Measurements from ENCODE around the gene DACT1.
"Not testable (repeated sequence)": the region's sequence is repeated elsewhere in the genome, so short reads cannot be mapped to it uniquely, and the experiment has no call there.

Gene DACT1, protein sequence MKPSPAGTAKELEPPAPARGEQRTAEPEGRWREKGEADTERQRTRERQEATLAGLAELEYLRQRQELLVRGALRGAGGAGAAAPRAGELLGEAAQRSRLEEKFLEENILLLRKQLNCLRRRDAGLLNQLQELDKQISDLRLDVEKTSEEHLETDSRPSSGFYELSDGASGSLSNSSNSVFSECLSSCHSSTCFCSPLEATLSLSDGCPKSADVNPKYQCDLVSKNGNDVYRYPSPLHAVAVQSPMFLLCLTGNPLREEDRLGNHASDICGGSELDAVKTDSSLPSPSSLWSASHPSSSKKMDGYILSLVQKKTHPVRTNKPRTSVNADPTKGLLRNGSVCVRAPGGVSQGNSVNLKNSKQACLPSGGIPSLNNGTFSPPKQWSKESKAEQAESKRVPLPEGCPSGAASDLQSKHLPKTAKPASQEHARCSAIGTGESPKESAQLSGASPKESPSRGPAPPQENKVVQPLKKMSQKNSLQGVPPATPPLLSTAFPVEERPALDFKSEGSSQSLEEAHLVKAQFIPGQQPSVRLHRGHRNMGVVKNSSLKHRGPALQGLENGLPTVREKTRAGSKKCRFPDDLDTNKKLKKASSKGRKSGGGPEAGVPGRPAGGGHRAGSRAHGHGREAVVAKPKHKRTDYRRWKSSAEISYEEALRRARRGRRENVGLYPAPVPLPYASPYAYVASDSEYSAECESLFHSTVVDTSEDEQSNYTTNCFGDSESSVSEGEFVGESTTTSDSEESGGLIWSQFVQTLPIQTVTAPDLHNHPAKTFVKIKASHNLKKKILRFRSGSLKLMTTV

DNA sequence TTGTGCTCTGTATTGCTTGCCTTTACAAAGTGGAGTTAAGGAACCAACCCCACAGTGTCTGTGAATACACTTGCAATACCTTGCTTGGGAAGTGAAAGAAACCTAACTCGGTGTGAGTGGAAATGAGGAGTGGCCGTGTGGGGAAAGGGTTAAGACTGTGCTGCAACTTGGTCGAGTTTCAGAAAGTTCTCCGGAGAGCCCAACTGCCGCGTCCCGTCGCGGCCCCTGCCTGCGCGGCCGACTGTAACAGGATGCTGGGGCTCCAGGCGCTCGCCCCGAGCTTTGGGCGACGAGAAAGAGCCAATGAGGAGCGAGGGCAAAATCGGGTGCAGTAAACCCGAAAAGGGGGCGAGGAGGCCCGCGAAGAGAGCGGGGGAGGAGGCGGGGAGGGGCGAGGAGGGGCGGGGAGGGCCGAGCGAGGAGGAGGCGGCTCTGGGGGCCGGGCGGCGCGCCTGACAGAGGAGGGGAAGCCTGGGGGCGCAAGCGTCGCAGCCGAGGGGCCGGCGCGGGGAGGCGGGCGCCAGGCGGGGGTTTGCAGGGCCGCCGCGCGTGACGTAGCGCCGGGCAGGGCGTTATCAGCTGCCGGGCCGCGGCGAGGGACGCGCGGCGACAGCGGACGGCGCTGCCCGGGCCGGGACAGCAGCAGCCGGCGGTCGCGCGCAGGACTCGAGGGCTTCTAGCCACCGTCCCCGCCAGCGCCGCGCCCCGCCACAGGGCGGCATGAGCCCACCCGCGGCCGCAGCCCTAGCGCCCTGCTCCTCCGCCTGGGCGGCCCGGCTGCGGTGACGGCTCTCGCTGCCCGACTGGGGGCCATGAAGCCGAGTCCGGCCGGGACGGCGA is at the start of gene DACT1:
Gene DACT1, plus strand, starts transcription at position 572 of the 840 bp plus-strand sequence. Its CDS starts 241 bp downstream, at position 813.
- H3K4me1 Mint-ChIP-seq, result peaks cover 72% of the 10 kb centered on the region
- peak; percentile 86 for DNase-seq
- TF ChIP-seq, protein P1, sequence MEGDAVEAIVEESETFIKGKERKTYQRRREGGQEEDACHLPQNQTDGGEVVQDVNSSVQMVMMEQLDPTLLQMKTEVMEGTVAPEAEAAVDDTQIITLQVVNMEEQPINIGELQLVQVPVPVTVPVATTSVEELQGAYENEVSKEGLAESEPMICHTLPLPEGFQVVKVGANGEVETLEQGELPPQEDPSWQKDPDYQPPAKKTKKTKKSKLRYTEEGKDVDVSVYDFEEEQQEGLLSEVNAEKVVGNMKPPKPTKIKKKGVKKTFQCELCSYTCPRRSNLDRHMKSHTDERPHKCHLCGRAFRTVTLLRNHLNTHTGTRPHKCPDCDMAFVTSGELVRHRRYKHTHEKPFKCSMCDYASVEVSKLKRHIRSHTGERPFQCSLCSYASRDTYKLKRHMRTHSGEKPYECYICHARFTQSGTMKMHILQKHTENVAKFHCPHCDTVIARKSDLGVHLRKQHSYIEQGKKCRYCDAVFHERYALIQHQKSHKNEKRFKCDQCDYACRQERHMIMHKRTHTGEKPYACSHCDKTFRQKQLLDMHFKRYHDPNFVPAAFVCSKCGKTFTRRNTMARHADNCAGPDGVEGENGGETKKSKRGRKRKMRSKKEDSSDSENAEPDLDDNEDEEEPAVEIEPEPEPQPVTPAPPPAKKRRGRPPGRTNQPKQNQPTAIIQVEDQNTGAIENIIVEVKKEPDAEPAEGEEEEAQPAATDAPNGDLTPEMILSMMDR (IDR thresholded peaks at IDR 0.05), result no peak
- no peaks in the 10 kb centered on the region for H3K9me3 Mint-ChIP-seq
- H3K4me3 Mint-ChIP-seq, result peak within 1 kb of the TSS; percentile 93
- no peaks in the 10 kb centered on the region for H3K27me3 Mint-ChIP-seq (ENCODE audit: low read depth, poor library complexity)
- H3K27ac Mint-ChIP-seq, result peak within 1 kb of the TSS; percentile 96
- H3K36me3 Mint-ChIP-seq (ENCODE audit: low read depth), result peaks cover 19% of the 10 kb centered on the region

GRCh38 chr14:58588321-58588720 is 49.4 kb upstream of the DACT1 start:
- not testable (repeated sequence) for DNase-seq; H3K4me1 Mint-ChIP-seq; H3K27me3 Mint-ChIP-seq (ENCODE audit: low read depth, poor library complexity); H3K4me3 Mint-ChIP-seq; H3K27ac Mint-ChIP-seq
- Mint-ChIP-seq H3K36me3 (ENCODE audit: low read depth) (peaks cover 14% of the 10 kb centered on the region), H3K9me3 (peaks cover 60% of the 10 kb centered on the region)

DNA sequence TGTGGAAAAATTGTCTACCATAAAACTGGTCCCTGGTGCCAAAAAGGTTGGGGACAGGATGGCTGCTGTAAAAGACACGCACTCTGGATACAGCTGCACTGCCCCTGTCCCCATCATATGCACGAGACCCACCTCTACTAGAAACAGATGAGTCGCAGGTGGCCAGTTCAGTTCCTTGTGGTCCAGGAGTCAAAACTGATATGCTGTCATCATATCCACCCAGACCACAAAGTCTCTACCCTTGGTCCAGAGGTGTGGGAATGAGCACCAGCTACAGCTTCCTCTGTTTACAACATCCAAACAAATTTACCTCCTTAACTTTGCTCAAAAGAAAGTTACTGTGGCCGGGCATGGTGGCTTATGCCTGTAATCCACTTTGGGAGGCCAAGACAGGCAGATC is 43.8 kb upstream of the DACT1 start:
- Mint-ChIP-seq H3K9me3 (peaks cover 37% of the 10 kb centered on the region), H3K27ac (no peak overlapping the region), H3K36me3 (ENCODE audit: low read depth) (peaks cover 10% of the 10 kb centered on the region), H3K4me3 (no peak overlapping the region), H3K4me1 (peaks cover 5% of the 10 kb centered on the region), H3K27me3 (ENCODE audit: low read depth, poor library complexity) (no peaks in the 10 kb centered on the region)
- TF ChIP-seq, protein P1 (IDR thresholded peaks at IDR 0.05), result no peak
- no peak for DNase-seq

- DNase-seq, result no peak
- H3K36me3 Mint-ChIP-seq (ENCODE audit: low read depth), result no peaks in the 10 kb centered on the region
- TF ChIP-seq, protein P1 (IDR thresholded peaks at IDR 0.05), result no peak
- H3K27ac Mint-ChIP-seq, result no peak overlapping the region
- H3K4me3 Mint-ChIP-seq, result no peak overlapping the region
- no peaks in the 10 kb centered on the region for H3K27me3 Mint-ChIP-seq (ENCODE audit: low read depth, poor library complexity)
- peaks cover 4% of the 10 kb centered on the region for H3K4me1 Mint-ChIP-seq
- peaks cover 7% of the 10 kb centered on the region for H3K9me3 Mint-ChIP-seq
Observed at GRCh38 chr14:58597041-58597440, 40.7 kb upstream of the DACT1 start.

GRCh38 chr14:58598028-58598803 is 39.5 kb upstream of the DACT1 start:
- no peak overlapping the region for H3K4me3 Mint-ChIP-seq
- TF ChIP-seq, protein P1 (IDR thresholded peaks at IDR 0.05), result no peak
- H3K9me3 Mint-ChIP-seq, result no peaks in the 10 kb centered on the region

More at GRCh38 chr14:58598028-58598803, 39.5 kb upstream of the DACT1 start:
- H3K36me3 Mint-ChIP-seq (ENCODE audit: low read depth), result no peaks in the 10 kb centered on the region
- no peaks in the 10 kb centered on the region for H3K27me3 Mint-ChIP-seq (ENCODE audit: low read depth, poor library complexity)
- no peak overlapping the region for H3K27ac Mint-ChIP-seq
- peaks cover 4% of the 10 kb centered on the region for H3K4me1 Mint-ChIP-seq
- no peak for DNase-seq

All from nephron progenitor cell (in vitro differentiated cells).